ENCODE measurements around the gene SLC6A20. TPM values are rescaled to one million over a fixed set of nuclear protein-coding genes. Genes with fewer than 3 reads are reported as not detected.

SLC6A20 gene
- total and polyA plus RNA-seq, 2 experiments from 2014 or later = 0.05 to 0.14 TPM

DNA sequence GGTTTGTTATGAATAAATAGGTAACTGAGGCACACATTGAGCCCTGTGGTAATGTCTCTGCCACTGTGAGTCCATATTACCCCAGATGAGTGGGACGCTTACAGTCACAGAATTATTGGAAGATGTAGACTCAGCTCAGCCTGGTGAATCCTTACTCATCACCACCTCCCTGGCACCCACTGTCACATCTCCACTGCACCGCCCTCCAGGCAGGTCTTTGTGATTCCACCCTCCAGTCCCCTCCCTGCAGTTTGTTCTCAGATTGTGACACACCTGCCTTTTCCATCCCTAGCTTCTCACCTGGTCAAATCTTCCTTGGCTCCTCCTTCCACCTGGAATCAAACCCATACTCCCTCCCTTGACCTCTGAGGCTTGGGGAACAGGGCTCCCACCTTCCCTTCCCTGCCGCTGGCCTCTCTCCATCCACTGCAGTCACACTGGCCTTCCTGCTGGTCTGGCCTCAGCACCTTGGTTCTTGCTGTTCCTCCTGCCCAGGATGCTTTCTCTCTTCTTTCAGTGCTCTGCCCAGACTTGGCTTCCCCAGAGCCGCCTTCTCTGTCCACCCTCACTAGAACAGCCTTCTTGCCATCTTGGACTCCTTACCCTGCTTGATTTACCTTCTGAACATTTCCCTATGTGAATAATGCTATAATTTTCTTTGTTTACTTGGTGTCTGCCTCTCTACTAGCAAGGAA is 9.4 kb downstream of the SLC6A20 start:
- no peak overlapping the region for H3K4me3 Mint-ChIP-seq
- no peak for TF ChIP-seq ZNF114 (CRISPR knock-in tag; IDR thresholded peaks at IDR 0.05)
- TF ChIP-seq POLR2AphosphoS5 (IDR thresholded peaks at IDR 0.05; ENCODE audit: low read depth) = no peak
- TF ChIP-seq EZH2 (IDR thresholded peaks at IDR 0.05; ENCODE audit: low read depth, unreplicated experiment) = no peak
- TF ChIP-seq STAT1 (IDR thresholded peaks at IDR 0.05; ENCODE audit: unreplicated experiment) = no peak
- TF ChIP-seq, protein P1, sequence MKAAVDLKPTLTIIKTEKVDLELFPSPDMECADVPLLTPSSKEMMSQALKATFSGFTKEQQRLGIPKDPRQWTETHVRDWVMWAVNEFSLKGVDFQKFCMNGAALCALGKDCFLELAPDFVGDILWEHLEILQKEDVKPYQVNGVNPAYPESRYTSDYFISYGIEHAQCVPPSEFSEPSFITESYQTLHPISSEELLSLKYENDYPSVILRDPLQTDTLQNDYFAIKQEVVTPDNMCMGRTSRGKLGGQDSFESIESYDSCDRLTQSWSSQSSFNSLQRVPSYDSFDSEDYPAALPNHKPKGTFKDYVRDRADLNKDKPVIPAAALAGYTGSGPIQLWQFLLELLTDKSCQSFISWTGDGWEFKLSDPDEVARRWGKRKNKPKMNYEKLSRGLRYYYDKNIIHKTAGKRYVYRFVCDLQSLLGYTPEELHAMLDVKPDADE (IDR thresholded peaks at IDR 0.05) = no peak
- TF ChIP-seq JUNB (IDR thresholded peaks at IDR 0.05; ENCODE audit: unreplicated experiment) = no peak
- no peak for TF ChIP-seq NANOG (IDR thresholded peaks at IDR 0.05; ENCODE audit: borderline replicate concordance)
- no peak for TF ChIP-seq REST (IDR thresholded peaks at IDR 0.05; ENCODE audit: unreplicated experiment)
- TF ChIP-seq EZH2phosphoT487 (IDR thresholded peaks at IDR 0.05; ENCODE audit: unreplicated experiment) = no peak
- no peak for TF ChIP-seq CTCF (conservative IDR thresholded peaks at IDR 0.05; ENCODE audit: low read depth in 2 of 2)
- TF ChIP-seq, protein P2, sequence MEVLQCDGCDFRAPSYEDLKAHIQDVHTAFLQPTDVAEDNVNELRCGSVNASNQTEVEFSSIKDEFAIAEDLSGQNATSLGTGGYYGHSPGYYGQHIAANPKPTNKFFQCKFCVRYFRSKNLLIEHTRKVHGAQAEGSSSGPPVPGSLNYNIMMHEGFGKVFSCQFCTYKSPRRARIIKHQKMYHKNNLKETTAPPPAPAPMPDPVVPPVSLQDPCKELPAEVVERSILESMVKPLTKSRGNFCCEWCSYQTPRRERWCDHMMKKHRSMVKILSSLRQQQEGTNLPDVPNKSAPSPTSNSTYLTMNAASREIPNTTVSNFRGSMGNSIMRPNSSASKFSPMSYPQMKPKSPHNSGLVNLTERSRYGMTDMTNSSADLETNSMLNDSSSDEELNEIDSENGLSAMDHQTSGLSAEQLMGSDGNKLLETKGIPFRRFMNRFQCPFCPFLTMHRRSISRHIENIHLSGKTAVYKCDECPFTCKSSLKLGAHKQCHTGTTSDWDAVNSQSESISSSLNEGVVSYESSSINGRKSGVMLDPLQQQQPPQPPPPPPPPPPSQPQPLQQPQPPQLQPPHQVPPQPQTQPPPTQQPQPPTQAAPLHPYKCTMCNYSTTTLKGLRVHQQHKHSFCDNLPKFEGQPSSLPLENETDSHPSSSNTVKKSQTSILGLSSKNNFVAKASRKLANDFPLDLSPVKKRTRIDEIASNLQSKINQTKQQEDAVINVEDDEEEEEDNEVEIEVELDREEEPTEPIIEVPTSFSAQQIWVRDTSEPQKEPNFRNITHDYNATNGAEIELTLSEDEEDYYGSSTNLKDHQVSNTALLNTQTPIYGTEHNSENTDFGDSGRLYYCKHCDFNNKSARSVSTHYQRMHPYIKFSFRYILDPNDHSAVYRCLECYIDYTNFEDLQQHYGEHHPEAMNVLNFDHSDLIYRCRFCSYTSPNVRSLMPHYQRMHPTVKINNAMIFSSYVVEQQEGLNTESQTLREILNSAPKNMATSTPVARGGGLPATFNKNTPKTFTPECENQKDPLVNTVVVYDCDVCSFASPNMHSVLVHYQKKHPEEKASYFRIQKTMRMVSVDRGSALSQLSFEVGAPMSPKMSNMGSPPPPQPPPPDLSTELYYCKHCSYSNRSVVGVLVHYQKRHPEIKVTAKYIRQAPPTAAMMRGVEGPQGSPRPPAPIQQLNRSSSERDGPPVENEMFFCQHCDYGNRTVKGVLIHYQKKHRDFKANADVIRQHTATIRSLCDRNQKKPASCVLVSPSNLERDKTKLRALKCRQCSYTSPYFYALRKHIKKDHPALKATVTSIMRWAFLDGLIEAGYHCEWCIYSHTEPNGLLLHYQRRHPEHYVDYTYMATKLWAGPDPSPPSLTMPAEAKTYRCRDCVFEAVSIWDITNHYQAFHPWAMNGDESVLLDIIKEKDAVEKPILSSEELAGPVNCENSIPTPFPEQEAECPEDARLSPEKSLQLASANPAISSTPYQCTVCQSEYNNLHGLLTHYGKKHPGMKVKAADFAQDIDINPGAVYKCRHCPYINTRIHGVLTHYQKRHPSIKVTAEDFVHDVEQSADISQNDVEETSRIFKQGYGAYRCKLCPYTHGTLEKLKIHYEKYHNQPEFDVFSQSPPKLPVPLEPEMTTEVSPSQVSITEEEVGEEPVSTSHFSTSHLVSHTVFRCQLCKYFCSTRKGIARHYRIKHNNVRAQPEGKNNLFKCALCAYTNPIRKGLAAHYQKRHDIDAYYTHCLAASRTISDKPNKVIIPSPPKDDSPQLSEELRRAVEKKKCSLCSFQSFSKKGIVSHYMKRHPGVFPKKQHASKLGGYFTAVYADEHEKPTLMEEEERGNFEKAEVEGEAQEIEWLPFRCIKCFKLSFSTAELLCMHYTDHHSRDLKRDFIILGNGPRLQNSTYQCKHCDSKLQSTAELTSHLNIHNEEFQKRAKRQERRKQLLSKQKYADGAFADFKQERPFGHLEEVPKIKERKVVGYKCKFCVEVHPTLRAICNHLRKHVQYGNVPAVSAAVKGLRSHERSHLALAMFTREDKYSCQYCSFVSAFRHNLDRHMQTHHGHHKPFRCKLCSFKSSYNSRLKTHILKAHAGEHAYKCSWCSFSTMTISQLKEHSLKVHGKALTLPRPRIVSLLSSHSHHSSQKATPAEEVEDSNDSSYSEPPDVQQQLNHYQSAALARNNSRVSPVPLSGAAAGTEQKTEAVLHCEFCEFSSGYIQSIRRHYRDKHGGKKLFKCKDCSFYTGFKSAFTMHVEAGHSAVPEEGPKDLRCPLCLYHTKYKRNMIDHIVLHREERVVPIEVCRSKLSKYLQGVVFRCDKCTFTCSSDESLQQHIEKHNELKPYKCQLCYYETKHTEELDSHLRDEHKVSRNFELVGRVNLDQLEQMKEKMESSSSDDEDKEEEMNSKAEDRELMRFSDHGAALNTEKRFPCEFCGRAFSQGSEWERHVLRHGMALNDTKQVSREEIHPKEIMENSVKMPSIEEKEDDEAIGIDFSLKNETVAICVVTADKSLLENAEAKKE (CRISPR knock-in tag; IDR thresholded peaks at IDR 0.05) = no peak
- TF ChIP-seq ZNF331 (CRISPR knock-in tag; IDR thresholded peaks at IDR 0.05; ENCODE audit: low read depth) = no peak
- Histone ChIP-seq H3F3A (replicated peaks; ENCODE audit: low read depth) (no peaks in the 10 kb centered on the region), H3K27me3 (ENCODE audit: insufficient read depth) (no peaks in the 10 kb centered on the region), H3K4me3 (no peak overlapping the region), H4K20me1 (replicated peaks; ENCODE audit: insufficient read depth) (no peaks in the 10 kb centered on the region), H3K79me2 (replicated peaks; ENCODE audit: insufficient read depth) (no peaks in the 10 kb centered on the region), H3K9me2 (ENCODE audit: insufficient read depth) (0 out of 2 replicates have a peak, but pooled peaks cover 12% of the 10 kb centered on the region), H2AFZ (no peak overlapping the region), H3K4me1 (ENCODE audit: insufficient read depth) (peaks cover 5% of the 10 kb centered on the region), H3K4me2 (no peak overlapping the region), H3K36me3 (ENCODE audit: insufficient read depth) (no peaks in the 10 kb centered on the region), H3K27ac (ENCODE audit: low read depth) (no peak overlapping the region)
- H3K27ac Mint-ChIP-seq = no peak overlapping the region
- DNase-seq (ENCODE audit: low spot score) (no peak), ATAC-seq (no peak)
- H3K9me3 Mint-ChIP-seq = peaks cover 22% of the 10 kb centered on the region; the same call in 2 of the 3 replicates
- H3K27me3 Mint-ChIP-seq (ENCODE audit: insufficient read depth, low read depth, poor library complexity) = no peaks in the 10 kb centered on the region
- H3K36me3 Mint-ChIP-seq (ENCODE audit: low read depth) = peaks cover 8% of the 10 kb centered on the region; the same call in 2 of the 3 replicates
- peaks cover 5% of the 10 kb centered on the region for H3K4me1 Mint-ChIP-seq
